GM20000 (cell line): ENCODE results near the gene COL1A2.

ENCODE experiments used
- DNase-seq: peaks from one replicate; pipeline ENCODE4 v3.0.0; 2012; ENCODE audit warnings: low spot score
- TF ChIP-seq, protein P1 (sequence below): IDR thresholded peaks from 2 replicates; pipeline ENCODE4 v1.5.1; 2012; ENCODE audit warnings: mild to moderate bottlenecking, control low read depth; ENCODE audit errors: extremely low read depth, missing control alignments

Gene COL1A2

DNA sequence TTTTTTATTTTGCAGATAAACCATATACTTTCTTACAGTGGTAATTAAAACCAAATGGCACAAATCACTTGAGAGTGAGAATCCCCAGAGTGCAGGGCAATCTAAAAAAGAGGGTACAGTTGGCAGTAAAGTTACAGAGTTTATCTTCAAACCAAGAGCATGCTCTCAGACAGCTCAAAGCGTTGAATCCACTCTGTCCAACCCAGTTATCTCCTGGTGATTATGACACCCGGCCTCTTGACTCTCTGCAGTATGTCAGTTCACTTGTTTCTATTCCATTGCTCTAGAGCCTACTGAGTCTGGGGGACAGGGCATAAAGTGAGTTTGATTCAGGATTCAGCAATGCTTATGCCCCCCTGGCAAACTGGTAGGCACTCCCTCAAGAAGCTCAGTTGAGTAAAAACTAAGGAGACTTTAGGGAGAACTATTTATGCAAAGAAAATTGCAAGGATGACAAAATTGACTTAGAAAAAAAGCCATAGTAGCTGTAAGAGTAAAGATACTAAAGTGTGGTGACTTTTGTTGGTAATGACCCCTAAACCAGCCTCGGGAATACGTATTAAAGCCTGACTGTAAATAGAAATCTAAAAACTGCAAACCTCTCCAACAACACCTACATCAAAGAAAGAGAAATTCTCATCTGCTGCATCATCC lies 55.5 kb downstream of the COL1A2 start:
- no peak for DNase-seq
- TF ChIP-seq, protein P1, sequence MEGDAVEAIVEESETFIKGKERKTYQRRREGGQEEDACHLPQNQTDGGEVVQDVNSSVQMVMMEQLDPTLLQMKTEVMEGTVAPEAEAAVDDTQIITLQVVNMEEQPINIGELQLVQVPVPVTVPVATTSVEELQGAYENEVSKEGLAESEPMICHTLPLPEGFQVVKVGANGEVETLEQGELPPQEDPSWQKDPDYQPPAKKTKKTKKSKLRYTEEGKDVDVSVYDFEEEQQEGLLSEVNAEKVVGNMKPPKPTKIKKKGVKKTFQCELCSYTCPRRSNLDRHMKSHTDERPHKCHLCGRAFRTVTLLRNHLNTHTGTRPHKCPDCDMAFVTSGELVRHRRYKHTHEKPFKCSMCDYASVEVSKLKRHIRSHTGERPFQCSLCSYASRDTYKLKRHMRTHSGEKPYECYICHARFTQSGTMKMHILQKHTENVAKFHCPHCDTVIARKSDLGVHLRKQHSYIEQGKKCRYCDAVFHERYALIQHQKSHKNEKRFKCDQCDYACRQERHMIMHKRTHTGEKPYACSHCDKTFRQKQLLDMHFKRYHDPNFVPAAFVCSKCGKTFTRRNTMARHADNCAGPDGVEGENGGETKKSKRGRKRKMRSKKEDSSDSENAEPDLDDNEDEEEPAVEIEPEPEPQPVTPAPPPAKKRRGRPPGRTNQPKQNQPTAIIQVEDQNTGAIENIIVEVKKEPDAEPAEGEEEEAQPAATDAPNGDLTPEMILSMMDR = no peak

DNA sequence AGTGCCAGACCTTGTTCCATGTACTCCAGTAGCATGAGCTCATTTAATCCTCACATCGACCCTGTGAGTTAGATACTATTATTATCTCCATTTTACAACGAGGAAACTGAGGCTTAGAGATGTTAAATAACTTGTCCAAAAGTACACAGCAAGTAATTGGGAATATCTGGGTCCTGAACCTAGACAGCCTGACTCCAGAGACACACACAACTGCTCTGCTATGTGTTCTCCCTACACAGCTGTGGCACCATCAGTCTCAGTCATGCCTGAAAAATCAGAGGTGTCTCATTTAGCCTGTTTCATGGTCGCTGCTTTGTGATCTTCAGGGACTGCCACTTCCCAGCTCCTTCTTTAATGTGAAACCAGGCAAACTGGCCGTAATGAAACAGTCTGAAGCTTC lies 56.5 kb downstream of the COL1A2 start:
- TF ChIP-seq, protein P1 = no peak
- DNase-seq = no peak

DNA sequence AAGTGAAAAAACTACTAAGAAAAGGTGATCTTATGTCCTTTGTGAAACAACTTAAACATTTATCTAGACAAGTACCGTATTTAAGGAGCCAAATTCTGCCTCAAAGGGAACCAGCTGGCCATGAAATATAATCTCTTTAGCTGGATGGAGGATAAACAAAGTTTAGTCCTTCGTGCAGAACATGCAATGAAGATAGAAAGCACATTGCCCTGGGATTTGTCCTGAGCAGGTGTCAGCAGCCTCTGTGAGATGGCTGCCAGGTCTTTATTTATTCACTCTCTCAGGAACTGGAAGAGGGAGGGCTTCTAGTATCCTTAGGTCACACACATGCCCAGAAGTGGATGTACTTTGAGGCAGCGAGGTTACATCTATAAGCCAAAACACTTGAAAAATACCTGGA lies 57.5 kb downstream of the COL1A2 start:
- no peak for DNase-seq
- TF ChIP-seq, protein P1 = no peak

DNA sequence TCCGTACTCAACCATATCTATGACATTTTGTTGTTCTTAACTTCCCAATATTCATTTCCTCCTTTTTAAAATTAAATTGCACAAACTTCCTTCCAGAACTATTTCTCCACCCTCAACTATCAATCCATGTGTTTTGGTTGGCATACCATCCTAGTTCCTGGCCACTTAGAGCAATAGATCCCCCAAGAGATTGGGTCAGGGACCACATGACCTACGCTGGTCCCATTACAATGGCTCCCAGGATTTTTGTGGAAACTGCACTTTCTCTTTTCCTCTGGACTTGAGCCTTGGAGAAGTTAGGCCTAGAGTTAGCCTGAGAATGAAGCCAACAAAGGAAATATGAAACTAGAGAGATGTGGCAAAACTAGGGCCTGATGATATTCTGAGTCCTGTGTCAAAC lies 59.2 kb downstream of the COL1A2 start:
- DNase-seq = no peak
- TF ChIP-seq, protein P1 = no peak

DNA sequence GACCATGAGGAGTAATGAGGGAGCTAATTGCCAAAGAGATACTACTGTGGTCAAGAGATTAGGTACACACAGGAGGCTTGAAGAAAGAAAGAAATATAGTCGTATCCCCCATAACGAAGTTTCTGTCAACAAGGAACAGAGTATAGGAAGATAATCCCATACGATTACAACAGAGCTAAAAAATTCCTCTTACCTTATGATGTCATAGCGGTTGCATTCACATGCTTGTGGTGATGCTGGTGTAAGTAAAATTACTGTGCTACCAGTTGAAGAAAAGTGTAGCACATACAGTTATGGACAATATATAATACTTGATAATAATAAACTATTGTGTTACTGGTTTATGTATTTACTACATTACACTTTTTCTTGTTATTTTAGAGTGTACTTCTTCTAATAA lies 63.3 kb downstream of the COL1A2 start:
- TF ChIP-seq, protein P1 = no peak
- no peak for DNase-seq

DNA sequence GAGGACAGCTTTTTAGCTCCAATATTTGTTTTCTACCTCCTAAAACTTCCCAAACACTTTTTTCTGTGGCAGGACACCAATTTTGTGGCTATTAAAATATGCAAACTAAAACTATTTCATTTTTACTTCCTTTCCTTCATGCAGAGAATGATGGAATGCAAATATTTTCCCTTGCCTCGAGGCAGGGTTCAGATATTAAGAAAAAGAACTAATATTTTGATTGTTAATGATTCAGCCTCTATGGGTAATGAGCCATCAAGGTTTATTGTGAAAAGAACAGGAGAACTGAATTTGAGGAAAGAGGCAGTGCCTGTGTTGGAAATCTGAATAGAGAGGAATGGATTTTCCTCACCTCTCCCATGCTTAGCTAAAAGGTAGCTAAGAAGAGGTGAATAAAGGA lies 71.8 kb downstream of the COL1A2 start:
- TF ChIP-seq, protein P1 = no peak
- DNase-seq = no peak

DNA sequence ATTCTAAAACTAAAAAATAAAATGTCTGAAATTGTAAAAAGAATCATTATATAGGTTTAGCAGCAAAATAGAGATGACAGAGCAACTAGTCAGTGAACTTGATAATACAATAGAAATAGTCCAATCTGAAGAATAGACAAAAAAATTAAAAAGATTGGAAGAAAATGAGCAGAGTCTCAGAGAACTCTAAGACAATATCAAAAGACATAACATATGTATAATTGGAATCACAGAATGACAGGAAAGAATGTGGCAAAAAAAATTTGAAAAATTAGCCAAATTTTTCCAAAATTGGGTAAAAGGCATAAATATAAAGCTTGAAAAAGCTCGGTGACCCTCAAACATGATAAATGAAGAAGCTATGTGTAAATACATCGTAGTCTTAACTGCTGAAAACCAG lies 76.9 kb downstream of the COL1A2 start:
- no peak for DNase-seq
- TF ChIP-seq, protein P1 = no peak
